Activated CD4-positive, alpha-beta T cell treated with anti-CD3 and anti-CD28 coated beads, Interleukin-2, amount 50 U/mL, for 1 hour (primary cell): Measurements from ENCODE around the gene LRRC4.

Experiments
- DNase-seq: peaks from one replicate; pipeline ENCODE4 v3.0.0-alpha.2; 2020

The LRRC4 gene

GRCh38 chr7:128005117-128005516, 26.1 kb downstream of the LRRC4 start:
- DNase-seq, result no peak

DNA sequence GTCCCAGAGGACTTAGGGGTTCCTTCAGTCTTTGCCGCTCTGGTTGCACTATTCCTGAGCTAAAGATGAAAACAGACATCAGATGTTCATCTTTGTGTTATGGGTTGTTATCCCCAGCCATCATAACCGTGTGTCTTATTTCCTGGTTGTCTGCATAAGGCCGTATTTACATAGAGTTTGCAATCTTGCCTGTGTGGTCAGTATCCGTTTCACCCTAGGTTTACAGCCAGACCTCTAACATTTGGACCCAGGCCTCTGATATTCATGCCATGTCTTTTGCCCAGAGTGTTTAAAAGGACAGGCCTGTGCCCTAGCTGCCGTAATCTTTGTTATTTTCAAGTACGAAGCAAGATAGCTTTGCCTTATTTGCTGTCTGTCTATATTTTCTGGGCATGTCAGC, 26.6 kb downstream of the LRRC4 start:
- DNase-seq, result no peak

DNA sequence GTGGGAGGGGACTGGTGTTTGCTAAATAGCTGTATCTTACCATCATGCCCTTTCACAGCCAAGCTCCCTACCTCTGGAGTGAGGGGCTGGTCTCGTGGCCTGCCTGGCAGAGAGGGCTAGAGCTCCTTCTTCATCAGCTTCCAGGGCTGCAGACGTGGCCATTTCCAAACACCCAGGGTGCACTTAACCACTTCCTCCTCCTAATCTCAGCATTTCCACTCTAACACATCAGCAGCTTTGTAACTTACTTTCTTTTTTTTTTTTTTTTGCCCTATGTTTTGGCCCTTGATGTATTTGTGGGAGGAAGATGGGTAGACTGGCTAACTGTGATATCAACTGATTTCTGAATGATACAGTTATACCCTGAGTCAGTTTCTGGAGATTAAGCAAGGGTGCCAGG, 27.4 kb downstream of the LRRC4 start:
- no peak for DNase-seq

GRCh38 chr7:128003167-128003566, 28.1 kb downstream of the LRRC4 start:
- DNase-seq, result no peak

GRCh38 chr7:128000854-128001265, 30.4 kb downstream of the LRRC4 start:
- no peak for DNase-seq

- DNase-seq, result no peak
Measured at GRCh38 chr7:128000048-128000447, 31.2 kb downstream of the LRRC4 start.

DNA sequence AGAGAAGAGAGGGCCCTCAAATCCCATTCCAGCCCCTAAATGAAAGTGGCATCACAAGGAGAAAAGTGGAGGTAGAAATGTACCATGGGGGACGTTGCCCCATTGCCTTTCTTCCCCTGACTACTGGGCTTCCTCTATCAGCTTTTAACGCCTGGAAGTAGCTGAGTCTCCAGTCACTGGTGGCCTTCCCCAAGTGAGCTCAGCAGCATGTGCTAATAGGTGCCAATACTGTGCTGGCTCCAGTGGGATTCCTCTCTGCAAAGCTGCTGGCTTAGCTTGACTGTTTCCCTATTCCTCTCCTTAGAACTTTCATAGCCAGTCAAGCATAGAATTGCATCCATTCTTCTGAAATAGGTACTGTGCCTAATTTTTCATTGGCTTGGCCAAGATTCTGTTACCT, 32.6 kb downstream of the LRRC4 start:
- DNase-seq, result no peak

GRCh38 chr7:127997226-127997922, 33.9 kb downstream of the LRRC4 start:
- no peak for DNase-seq

DNA sequence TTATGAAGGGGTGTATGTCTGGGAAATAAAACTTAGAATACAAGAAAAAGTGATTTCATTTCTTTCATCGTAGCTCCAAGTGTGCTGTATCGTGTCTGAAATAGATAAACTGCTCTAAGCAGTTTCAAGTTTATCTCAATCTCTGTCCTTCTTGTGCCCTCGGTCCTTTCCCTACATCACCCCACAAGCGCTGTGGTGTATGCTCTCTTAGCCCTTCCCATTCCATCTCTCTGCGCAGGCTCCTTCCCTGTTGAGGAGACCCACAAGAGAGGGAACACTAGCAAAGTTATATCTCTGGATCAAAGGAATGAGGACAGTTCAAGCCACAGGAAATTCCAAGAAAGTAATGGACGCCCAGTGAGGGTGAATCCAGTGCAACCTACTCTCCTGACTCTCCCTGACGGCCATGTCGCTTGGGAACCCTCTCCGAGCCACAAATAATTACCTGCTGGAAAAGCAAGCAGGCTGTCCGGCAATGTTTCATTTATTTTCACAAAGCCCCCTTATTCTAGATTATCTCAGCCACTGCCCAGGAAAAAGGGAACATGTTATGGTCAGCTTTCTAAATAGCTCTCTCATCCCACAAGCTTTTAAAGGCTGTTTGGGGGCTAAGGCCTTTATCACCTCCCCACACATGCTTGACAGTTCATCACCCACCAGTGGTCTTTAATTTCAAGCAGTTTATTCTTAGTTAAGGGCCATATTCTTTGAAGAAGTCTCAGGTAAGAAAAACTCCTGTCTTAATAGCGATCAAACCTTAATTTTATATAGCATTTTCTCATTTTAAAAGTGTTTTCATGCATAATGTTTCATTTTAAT, 34.8 kb downstream of the LRRC4 start:
- DNase-seq, result no peak

- no peak for DNase-seq
Measured at GRCh38 chr7:127995881-127996215, 35.4 kb downstream of the LRRC4 start.

DNA sequence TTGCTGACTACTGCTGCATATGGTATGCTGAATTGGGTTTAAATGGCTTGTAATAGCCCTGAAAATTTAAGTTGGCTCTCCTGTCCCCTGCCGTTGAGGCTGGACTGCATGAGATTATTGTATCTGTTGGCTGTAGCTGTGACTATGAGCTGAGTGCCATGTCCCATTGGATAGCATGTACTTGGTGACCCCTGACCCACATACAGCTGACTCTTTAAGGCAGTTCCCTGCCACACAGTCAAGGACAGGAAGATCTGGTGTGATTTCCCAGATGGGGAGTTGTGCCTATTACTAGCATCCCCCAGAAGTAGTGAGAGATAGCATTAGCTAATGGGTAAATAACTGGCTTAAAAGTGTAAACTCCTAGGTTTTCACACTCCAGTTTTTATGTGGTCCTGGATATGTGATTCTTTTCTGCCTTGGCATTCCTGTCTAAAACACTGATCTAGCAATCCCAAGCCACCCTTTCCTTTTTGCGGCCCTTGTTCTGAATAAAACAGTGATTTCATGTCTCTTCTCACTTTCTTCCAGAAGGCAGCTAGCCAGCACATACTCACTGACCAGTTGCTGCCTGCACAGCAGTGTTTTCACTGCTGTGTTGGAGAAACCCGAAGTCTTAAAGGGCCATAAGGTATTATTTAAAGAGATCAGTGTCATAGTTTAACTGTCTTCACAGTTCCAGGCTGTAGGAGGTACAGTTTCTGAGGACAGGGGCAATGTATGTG, 35.9 kb downstream of the LRRC4 start:
- DNase-seq, result no peak

DNA sequence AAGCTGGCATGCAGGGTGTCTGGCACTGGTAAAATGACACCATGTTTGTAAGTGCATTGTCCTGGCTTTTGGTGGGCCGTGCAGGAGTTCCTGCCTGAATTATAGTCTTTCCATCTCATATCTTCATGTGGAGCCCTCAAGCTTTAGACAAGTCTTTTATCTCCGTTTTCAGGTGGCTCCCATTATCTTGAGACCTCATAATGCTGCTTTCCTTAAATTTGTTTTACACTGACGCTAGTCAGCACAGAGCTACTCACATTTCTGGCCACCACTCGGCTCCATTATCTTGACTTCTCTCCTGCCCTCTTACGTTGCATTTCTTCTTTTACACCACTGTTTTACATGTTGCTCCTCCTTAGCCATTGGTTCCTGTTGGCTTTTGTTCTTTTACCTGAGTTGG, 37.2 kb downstream of the LRRC4 start:
- no peak for DNase-seq

GRCh38 chr7:127993317-127993716, 37.9 kb downstream of the LRRC4 start:
- DNase-seq, result no peak

- DNase-seq, result no peak
Measured at GRCh38 chr7:127988751-127989150, 42.5 kb downstream of the LRRC4 start.

DNA sequence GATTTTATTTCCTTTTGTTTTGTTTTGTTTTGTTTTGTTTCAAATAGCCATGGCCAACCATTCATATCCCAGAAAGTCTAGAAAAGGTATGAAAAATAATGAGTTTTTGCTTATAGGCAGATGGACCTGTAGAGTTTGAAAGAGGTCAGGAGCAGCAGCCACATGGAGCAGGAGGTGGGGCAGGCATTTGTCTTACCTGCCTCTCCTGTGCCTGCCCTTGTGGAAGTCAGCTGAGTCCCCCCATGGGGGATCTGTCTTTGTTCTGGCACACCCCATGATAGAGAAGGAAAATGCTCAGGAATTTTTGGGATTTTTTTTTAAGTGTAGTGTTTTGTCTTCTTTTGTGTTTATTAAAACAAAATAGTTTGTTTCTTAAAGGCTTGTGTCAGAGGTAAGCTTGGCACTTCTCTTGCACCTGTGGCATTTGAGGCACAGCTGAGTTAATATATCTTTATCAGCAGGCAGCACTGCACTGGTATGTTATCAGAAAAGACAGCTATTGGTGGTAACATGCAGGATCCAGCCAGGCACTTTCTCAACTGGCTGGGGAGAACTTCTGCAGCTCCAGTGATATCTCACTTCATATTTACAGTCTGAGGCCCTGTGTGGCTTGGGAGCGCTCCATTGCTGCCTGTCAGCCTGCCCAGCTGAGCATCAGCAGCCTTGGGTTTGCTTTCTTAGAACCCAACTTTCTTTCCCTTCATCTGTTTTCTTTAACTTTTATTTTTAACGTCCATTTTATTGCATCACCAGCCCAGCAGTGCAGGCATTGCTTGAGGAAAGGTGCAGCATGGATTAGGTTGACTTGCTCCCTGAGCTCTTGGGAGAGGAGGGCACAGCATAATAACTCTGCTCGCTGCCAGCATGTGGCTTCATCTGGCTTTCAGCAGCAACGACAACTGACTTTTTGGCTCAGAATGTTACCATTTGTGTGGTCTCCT, 44.4 kb downstream of the LRRC4 start:
- no peak for DNase-seq

DNA sequence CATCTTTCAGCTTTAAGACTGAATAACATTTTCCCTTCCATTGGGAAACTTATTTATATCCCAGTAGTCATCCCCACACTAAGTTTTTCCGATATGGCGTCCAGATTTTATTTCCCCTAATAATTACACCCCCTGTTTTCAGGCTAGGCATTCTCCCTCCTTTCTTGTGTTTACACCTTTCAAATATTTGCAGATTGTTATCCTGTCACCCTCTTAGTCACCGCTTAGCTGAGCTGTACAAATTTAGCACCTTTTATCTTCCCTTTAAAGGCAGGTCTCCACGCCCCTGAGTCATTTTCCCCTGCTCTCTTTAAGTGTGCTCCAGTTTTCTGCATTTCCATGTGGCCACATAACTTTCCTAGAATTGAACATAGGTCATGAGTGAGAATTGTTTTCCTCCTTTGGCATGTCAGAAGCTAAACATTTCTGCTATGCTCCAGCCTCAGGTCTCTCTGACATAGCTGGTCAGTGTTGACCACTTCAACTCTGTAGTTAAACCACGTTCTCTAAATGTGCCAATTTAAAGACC, 47.4 kb downstream of the LRRC4 start:
- no peak for DNase-seq

- DNase-seq, result no peak
Measured at GRCh38 chr7:127981965-127982364, 49.3 kb downstream of the LRRC4 start.

DNA sequence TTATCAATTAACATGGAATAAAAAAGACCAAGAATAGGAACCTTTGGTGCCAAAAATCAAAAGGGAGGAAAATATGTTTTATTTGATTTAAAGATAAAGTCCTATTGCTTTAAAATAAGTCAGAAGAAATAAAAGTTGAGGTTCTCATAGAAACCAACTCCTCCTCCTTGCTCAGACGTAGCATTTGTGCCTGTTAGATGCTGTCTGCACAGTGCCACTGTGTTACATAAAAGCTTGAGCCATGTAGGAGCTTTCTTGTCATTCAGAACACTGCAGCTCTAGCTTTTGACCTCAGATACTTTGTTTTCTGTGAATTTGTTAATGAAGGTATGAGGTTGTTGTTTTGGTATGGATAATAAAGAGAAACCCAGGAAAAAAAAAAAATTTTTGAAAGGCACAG, 50.3 kb downstream of the LRRC4 start:
- DNase-seq, result no peak

DNA sequence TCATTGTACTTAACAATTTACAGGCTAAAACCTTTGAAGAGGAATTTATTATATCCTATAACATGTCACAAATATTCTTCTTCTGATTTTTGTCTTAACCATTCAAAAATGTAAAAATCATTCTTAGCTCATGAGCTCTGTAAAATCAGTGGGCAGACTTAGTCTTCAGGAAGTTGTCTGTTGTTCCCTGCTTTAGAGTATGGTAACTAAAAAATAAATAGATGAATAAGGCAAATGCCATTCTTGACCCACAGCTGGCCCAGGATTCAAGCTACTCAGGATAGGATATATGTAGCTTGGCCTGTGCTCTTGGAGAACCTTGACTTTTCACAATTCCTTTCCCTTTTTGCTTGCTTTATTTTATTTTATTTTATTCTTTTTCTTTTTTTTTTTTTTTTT, 51.5 kb downstream of the LRRC4 start:
- DNase-seq, result no peak

GRCh38 chr7:127979113-127979727, 52.0 kb downstream of the LRRC4 start:
- no peak for DNase-seq

- no peak for DNase-seq
Measured at GRCh38 chr7:127978421-127978820, 52.8 kb downstream of the LRRC4 start.
